Medulla oblongata (tissue), 1 donor: ENCODE results near the gene ABCA7.
A peak's percentile ranks its signal among the peaks of the same experiment; 100 is the strongest.

Experiments used
- DNase-seq: peaks from one replicate; pipeline ENCODE4 v3.0.0-alpha.2; 2015; ENCODE audit errors: extremely low spot score

ABCA7 gene

DNA sequence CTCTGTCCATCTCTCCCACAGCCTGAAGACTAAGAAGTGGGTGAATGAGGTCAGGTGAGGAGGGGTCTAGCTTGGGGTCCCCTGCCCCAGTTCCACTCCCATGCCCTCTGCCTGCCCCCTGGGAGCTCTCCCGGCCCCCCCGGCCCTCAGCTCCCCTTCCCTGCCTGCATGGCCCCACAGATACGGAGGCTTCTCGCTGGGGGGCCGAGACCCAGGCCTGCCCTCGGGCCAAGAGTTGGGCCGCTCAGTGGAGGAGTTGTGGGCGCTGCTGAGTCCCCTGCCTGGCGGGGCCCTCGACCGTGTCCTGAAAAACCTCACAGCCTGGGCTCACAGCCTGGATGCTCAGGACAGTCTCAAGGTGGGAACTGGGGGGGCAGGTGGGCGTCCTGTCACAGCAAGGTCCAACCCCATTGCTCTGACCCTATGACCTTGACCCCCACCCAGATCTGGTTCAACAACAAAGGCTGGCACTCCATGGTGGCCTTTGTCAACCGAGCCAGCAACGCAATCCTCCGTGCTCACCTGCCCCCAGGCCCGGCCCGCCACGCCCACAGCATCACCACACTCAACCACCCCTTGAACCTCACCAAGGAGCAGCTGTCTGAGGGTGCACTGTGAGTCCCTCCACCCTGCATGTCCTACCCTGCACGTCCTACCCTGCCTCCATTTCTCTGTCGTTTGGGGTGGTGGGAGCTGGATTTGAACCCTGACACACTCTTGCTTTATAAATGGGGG lies 16.1 kb downstream of the ABCA7 start:
- DNase-seq, result no peak

DNA sequence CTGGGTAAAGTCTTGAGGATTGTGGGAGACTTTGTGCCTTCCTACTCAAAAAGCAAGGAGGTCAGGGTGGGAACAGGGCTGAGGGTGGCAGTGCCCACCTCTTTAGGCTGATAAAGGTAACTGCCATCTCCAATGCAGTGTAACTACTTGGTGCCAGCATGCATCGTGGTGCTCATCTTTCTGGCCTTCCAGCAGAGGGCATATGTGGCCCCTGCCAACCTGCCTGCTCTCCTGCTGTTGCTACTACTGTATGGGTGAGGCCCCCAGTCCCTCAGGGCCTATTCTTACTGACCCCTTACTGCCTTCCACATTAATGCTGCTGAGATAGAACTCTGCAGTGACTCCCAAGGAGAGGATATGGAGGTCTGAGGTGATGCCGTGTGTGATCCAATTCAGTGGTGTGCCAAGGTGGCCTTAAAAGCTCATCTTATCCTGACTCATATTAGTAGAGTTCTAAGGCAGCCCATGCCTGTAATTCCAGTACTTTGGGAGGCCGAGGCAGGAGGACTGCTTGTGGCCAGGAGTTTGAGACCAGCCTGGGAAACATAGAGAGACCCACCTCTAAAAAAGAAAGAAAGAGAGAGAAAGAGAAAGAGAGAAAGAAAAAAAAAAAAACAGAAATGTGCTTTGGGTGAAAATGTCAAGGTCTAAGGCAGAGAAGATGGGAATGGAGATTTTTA lies 17.4 kb downstream of the ABCA7 start:
- no peak for DNase-seq

DNA sequence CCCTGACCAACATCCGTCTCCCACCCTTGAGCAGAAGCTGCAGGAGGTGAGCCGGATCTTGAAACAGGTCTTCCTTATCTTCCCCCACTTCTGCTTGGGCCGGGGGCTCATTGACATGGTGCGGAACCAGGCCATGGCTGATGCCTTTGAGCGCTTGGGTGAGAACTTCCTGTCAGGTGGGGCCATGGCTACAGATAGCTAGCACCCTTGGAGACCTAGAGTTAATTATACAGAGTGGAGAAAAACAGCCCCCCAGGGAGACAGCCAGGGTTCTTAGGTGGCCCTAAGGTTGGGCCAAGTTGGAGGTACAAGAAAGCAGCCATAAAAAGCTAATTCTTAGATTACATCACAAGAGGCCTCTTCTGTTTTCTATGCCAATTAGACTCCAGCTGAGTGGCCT lies 18.2 kb downstream of the ABCA7 start:
- DNase-seq, result no peak

DNA sequence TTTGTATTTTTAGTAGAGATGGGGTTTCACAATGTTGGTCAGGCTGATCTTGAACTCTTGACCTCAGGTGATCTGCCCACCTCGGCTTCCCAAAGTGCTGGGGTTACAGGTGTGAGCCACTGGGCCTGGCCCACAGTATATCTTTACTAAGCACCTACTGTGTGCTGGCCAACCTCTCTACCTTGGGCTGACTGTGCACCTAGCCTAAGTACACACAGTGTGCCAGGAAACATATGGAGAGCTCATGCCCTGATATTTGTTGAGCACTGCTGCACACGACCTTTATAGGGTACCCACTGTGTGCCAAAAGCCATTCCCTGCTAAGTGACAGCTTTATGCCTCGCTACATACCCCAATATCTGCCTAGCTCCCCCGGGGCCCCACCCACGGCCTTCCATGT lies 20.8 kb downstream of the ABCA7 start:
- DNase-seq, result no peak

DNA sequence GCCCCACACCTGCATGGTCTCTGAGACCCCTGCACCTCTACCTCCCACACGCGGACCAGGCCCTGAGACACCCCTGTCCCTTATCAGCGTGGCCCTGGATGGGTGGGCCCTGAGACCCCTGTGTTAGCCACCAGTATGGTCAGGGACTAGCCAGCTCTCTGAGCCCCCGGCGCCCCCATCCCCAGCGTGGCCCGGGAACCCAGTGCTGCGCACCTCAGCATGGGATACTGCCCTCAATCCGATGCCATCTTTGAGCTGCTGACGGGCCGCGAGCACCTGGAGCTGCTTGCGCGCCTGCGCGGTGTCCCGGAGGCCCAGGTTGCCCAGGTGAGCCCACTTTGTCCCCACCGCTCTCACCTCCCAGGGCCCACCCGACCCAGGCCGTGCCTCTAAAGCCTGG lies 22.1 kb downstream of the ABCA7 start:
- no peak for DNase-seq

DNA sequence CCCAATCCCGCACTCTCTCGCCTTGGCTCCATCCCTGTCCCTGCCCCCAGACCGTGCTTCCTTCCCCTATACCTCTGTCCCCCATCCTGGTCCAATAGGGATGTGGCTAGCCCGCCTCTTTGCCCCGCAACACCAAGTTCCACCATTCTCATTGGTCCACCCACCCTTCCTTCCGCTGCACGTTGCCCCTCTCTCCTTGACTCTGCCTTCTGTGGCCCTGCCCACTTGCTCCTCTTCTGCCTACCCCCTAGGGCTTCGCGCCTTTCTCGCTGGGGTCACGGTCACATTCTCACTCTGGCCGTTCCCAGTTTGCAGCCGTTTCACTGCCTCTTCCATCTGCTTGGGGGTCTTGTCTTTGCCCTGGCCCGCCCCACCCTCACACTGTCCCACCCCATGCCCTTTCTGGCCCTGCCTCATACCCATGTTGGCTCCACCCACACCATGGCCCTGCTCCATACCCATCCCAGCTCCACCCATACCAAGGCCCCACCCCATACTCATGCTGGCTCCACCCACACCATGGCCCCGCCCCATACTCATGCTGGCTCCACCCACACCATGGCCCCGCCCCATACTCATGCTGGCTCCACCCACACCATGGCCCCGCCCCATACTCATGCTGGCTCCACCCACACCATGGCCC lies 22.6 kb downstream of the ABCA7 start:
- DNase-seq, result no peak

DNA sequence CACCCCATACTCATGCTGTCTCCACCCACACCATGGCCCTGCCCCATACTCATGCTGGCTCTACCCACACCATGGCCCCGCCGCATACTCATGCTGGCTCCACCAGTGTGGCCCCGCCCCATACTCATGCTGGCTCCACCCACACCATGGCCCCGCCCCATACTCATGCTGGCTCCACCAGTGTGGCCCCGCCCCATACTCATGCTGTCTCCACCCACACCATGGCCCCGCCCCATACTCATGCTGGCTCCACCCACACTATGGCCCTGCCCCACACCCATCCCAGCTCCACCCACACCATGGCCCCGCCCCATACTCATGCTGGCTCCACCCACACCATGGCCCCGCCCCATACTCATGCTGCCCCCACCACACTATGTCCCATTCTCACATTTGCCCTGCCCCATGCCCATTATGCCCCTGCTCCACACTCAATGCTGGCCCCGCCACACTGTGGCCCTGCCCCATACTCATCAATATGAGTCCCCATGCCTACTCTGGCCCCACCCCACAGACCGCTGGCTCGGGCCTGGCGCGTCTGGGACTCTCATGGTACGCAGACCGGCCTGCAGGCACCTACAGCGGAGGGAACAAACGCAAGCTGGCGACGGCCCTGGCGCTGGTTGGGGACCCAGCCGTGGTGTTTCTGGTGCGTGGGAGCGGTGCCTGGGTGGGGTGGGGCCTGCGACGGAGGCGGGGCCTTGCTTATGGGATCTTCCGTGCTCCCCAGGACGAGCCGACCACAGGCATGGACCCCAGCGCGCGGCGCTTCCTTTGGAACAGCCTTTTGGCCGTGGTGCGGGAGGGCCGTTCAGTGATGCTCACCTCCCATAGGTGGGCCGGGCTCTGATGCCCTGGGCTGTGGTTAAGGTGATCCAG lies 23.4 kb downstream of the ABCA7 start:
- no peak for DNase-seq

DNA sequence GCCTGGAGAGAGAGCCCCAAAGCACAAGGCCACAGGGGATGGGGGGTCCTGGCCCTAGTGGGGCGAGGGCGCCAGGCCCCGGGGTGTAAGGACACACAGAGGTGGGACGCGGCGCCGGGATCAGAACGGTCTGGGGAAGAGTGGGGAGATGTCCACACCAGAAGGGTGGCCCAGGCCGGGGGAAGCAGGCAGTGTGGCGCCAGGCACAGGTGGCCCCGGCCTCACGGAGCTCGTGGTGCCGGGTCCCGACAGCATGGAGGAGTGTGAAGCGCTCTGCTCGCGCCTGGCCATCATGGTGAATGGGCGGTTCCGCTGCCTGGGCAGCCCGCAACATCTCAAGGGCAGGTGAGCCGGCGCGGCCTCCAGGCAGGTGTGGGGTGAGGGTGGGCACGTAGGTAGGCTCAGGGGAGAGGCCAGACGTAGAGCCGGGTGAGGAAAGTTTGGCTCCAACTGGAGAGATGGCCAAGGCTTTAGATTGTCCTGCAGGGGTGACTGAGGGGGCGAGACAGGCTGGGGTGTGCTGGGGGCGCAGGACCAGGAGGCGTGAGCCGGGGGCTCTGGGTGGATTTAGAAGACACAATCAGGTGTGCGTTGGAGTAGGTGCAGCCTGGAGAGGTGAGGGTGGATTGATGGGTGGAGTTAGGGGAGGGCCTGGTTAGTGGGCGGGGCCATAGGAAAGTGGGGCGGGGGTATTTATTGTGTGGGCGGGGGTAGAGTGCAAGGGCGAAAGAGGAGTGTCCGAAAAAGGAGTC lies 24.2 kb downstream of the ABCA7 start:
- DNase-seq, result no peak

DNA sequence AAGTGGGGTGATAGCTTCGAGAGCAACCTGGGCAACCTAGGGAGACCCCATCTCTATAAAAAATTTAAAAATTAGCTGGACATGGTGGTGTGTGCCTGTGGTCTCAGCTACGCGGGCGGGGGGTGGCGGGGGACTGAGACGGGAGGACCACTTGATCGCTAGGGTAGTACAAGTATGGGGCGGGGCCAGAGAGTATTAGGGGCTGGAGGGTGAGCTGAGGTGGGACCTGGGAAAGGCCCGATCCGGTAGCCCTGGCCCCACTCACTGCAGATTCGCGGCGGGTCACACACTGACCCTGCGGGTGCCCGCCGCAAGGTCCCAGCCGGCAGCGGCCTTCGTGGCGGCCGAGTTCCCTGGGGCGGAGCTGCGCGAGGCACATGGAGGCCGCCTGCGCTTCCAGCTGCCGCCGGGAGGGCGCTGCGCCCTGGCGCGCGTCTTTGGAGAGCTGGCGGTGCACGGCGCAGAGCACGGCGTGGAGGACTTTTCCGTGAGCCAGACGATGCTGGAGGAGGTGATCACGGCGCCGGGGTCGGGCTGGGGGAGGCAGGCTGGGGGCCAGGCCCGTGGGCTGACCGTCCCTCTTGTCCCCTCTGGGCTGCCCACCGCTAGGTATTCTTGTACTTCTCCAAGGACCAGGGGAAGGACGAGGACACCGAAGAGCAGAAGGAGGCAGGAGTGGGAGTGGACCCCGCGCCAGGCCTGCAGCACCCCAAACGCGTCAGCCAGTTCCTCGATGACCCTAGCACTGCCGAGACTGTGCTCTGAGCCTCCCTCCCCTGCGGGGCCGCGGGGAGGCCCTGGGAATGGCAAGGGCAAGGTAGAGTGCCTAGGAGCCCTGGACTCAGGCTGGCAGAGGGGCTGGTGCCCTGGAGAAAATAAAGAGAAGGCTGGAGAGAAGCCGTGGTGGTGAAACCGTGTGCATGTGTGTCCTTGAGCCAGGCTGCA lies 25.0 kb downstream of the ABCA7 start:
- no peak for DNase-seq

DNA sequence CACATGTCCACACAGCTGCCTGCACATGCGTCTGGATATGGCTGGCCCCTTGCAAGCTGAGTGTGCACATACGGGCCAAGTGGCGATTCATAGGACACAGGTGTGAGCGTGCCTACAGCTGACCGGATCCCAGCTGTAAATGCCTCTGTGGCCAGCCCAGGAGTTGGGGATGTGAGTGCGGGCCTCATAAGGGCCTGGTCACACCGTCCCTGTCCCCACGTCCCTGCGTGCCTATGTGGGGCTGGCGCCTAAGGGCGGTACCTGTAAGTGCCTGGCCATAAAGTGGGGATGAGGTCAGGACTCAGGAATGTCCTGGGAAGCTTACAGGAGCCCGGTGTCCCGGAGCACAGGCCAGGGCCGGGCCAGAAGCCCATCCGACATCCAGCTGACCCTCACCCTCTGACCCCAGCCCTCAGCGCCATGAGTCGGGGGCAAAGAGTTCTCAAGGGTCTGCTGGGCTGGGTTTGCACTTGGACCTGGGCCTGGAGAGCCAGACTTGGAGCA lies 25.8 kb downstream of the ABCA7 start:
- DNase-seq, result no peak

DNA sequence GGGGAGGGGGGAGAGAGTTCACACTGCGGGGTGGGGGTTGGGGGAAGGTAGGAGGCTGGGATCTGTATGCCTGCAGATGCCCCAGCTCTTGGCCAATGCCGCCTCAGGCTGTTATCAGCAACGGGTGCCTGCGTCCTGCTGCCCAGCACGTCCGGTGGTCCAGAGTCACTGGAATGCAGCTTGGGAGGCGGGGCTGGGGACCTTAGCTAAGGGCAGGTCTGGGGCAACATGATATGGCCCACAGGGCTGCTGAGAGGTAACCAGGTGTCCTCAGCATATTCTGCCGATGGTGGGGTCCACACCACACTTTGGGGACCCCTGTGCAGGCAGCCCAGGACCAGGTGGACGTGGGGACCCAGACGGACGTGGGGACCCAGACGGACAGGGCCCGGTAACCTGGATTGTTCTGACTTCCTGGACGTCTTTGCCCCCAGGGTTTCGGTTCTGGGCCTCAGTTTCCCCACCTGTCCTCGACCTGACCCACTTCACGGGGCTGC lies 26.4 kb downstream of the ABCA7 start:
- no peak for DNase-seq

DNA sequence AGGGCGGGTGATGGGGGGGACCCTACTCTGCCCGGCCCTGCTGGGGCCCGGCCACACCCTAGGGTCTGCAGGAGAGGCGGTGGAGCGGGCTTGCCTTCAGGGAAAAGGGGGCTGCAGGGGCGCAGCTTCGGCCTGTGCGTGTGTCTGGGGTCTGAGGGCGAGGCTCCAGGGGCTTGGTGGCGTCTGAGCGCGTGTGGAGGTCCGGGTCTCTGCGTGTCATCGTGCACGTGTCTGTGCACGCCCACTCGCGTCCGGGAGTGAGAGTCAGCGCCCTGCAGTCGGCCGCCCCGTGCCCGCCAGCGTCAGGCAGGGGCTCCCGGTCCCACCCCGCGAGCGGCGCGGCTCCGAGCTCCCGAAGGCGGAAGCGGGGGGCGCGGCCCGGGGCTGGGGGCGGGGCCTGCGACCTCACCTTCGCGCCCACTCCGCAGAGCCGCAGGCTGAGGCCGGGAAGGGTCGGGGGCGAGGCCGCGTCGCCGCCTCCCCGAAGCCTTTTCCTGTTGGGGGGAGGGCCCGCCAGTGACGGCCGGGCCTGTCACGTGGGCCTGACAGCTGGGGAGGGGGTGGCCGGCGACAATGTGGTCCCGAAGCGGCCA lies 26.9 kb downstream of the ABCA7 start, which contains the start of gene ARHGAP45:
Gene ARHGAP45, plus strand, starts transcription at position 420 of the 593 bp plus-strand sequence. CDS start 239 bp downstream, outside the sequence.
- DNase-seq, result peak; percentile 24

DNA sequence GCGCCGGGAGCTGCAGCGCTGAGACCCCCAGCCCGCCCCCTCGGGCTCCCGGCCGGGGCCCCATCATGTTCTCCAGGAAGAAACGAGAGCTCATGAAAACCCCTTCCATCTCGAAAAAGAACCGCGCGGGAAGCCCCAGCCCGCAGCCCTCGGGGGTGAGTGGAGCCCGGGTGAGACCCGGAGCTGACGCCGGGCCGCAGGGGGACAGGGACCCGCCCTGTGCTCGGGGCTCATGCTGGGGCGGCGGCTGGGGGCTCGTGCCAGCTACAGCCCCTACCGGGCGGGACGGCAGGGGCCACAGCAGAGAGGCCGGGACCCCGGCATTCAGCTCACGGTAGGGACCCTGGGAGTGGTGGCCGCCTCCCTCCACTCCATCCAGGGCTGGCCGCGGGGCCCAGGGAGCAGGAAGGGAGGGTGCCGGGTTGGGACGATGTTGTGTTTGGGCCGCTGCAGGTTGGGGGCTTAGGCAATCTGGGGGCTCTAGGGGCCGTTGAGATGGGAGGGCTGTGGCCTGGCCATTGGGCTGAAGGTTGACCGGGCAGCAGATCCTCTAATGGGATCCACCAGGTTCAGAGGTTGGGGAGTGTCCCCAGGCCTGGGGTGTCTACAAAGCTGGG lies 27.5 kb downstream of the ABCA7 start:
- DNase-seq, result no peak

DNA sequence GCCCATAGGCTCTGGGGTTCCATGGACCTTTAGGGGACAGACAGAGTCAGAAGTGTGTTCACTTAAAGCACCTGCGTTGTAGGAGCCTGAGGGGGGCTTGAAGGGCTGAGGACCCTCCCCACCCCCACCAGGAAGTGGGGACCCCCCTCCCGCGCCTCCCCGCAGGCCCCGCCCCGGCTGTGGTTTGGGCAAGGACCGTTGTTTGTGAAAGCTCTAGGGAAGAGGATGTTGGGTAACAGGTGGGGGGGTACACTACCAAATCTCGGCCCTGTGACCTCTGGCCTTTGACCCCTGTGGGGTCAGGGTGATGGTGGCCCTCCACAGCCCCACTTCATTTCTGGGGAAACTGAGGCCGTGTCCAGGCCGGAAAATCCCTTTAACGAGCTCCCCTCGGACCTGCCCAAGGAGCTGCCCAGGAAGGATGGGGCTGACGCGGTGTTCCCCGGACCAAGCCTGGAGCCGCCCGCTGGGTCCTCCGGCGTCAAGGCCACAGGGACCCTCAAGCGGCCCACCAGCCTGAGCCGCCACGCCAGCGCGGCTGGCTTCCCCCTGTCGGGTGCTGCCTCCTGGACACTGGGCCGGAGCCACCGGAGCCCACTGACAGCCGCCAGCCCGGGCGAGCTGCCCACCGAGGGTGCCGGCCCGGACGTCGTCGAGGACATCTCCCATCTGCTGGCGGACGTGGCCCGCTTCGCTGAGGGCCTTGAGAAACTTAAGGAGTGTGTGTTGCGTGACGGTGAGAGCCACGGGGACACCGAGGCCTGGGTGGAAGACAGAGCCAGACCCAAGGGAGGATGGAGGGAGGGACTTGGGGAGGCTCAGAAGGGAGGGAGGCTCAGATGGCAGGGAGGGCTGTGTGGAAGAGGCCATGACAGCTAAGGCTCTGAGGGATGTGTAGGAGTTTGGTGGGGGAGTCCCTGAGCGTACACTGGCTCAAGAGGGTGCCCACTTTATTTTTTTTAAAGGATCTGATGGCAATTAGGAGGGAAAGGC lies 28.4 kb downstream of the ABCA7 start:
- peak; percentile 46 for DNase-seq

DNA sequence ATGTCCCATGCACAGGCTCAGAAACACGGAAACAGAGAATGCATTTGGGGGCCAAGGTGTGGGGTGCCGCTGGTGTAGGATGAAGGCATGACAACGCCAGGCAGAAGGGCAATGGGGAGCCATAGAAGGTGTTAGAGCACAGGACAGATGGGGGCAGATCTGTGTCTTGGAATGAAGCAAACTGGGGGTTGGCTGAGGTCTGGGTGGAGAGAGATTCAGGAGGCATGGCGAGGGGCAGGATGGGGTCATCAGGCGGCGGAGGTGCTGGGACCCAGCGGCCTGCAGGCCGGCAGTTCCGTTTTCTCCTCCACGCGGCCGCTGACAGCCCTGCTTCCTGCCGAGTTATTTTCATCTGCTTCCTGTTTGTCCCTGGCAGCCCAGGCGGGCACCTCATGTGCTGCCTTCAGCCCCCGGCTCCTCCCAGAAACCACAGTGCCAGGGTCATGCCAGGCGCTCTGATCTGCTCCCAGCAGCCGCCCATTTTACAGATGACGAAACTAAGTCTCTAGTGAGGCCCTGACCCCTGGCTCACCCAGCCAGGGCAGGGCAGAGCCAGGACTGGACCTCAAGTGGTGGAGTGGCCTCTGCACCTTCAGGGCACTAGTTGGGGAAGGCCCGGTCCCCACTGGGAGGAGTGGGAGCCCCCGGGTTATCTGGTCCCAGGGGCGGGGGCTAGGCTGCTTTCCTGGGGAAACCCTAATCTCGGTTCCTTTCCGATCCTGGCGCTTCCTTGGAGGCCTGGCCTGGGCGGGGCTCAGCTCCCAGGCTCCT lies 29.3 kb downstream of the ABCA7 start:
- DNase-seq, result peak; percentile 63

DNA sequence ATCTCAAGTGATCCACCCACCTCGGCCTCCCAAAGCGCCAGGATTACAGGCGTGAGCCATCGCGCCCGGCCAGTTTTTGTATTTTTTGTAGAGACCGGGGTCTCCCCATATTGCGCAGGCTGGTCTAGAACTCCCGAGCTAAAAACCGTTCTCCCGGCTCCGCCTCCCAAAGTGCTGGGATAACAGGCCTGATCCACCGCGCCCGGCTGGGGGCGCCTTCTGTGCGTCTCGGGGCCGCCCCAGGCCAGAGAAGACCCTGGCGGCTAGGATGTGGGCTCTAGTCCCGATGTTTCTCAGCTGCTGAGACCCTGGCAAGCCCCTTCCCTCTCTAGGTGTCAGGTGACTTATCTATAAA lies 30.6 kb downstream of the ABCA7 start:
- no peak for DNase-seq
